ENCODE data around the gene FAM120B. TPM values are rescaled to one million over a fixed set of nuclear protein-coding genes. Genes with fewer than 3 reads are reported as not detected.

FAM120B gene
- total RNA-seq, 1 donor from 2014 or later, result 19.7 TPM

- H3K9ac ChIP-seq, result no peak overlapping the region
- DNase-seq (ENCODE audit: low spot score), result no peak
- no peaks in the 10 kb centered on the region for H3K36me3 ChIP-seq
- peaks cover 16% of the 10 kb centered on the region for H3K4me1 ChIP-seq
- no peak overlapping the region for H3K4me3 ChIP-seq
- H3F3A ChIP-seq (ENCODE audit: low read depth), result no peaks in the 10 kb centered on the region
- TF ChIP-seq EZH2phosphoT487 (IDR thresholded peaks at IDR 0.05) (no peak), CTCF (IDR thresholded peaks at IDR 0.05) (no peak), EZH2 (IDR thresholded peaks at IDR 0.05) (no peak)
- no peaks in the 10 kb centered on the region for H3K9me3 Mint-ChIP-seq
- H3K27ac ChIP-seq, result no peak overlapping the region
- no peaks in the 10 kb centered on the region for H4K20me1 ChIP-seq (ENCODE audit: low read depth)
- no peaks in the 10 kb centered on the region for H3K79me2 ChIP-seq (ENCODE audit: low read depth)
- H3K27me3 Mint-ChIP-seq (ENCODE audit: insufficient read depth, low read depth), result no peaks in the 10 kb centered on the region
- H3K27ac Mint-ChIP-seq, result no peak overlapping the region
- H3K4me2 ChIP-seq, result no peak overlapping the region
- H3K9me3 ChIP-seq (ENCODE audit: low read depth), result no peaks in the 10 kb centered on the region
- H2AFZ ChIP-seq (replicated peaks), result no peak overlapping the region
- H3K4me1 Mint-ChIP-seq, result peaks cover 27% of the 10 kb centered on the region
- H3K27me3 ChIP-seq, result no peaks in the 10 kb centered on the region
- no peak overlapping the region for H3K4me3 Mint-ChIP-seq
- peaks cover 10% of the 10 kb centered on the region for H3K36me3 Mint-ChIP-seq
Measured at GRCh38 chr6:170385506-170385905, 78.9 kb downstream of the FAM120B start.

DNA sequence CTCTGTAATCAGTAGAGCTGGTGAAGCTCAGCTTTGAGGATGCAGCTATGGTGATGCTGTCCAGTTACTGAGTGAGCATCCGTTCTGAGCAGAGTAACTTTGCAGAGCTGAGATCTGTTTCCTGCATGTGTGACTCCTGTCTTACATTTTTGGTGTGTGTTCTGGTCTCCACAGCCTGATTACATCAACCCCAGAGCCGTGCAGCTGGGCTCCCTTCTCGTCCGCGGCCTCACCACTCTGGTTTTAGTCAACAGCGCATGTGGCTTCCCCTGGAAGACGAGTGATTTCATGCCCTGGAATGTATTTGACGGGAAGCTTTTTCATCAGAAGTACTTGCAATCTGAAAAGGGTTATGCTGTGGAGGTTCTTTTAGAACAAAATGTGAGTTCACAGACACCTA lies 81.6 kb downstream of the FAM120B start:
- TF ChIP-seq EZH2phosphoT487 (IDR thresholded peaks at IDR 0.05) (no peak), CTCF (IDR thresholded peaks at IDR 0.05) (no peak), EZH2 (IDR thresholded peaks at IDR 0.05) (no peak)
- H3K4me1 Mint-ChIP-seq, result peaks cover 27% of the 10 kb centered on the region
- H3K27me3 Mint-ChIP-seq (ENCODE audit: insufficient read depth, low read depth), result no peaks in the 10 kb centered on the region
- H3K27ac Mint-ChIP-seq, result peak overlapping the region; percentile 14
- no peak overlapping the region for H3K4me2 ChIP-seq
- no peak for DNase-seq (ENCODE audit: low spot score)
- no peaks in the 10 kb centered on the region for H4K20me1 ChIP-seq (ENCODE audit: low read depth)
- peaks cover 20% of the 10 kb centered on the region for H3K36me3 Mint-ChIP-seq
- no peaks in the 10 kb centered on the region for H3K79me2 ChIP-seq (ENCODE audit: low read depth)
- no peaks in the 10 kb centered on the region for H3K9me3 Mint-ChIP-seq
- H3K36me3 ChIP-seq, result no peaks in the 10 kb centered on the region
- H3F3A ChIP-seq (ENCODE audit: low read depth), result no peaks in the 10 kb centered on the region
- H3K4me1 ChIP-seq, result peaks cover 16% of the 10 kb centered on the region
- no peaks in the 10 kb centered on the region for H3K27me3 ChIP-seq
- no peak overlapping the region for H3K4me3 ChIP-seq
- no peak overlapping the region for H3K27ac ChIP-seq
- H2AFZ ChIP-seq (replicated peaks), result no peak overlapping the region
- H3K9ac ChIP-seq, result no peak overlapping the region
- no peak overlapping the region for H3K4me3 Mint-ChIP-seq
- H3K9me3 ChIP-seq (ENCODE audit: low read depth), result no peaks in the 10 kb centered on the region

DNA sequence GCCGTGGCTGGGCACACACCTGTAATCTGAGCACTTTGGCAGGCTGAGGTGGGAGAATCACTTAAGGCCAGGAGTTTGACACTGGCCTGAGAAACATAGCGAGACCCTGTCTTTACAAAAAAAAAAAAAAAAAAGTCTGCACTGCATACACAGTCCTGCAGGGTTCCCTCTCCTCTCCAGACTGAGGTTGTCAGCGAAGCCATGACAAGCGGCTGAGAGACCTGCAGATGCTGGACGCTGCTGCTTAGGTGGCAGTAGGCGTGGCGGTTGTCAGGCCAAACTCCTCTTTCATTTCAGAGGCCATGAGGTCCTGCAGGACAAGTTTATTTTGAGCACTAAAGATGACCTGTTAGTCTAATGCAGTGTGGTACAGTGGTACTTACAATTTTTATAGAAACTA lies 86.5 kb downstream of the FAM120B start:
- DNase-seq (ENCODE audit: low spot score), result no peak
- Histone ChIP-seq H3K79me2 (ENCODE audit: low read depth) (no peaks in the 10 kb centered on the region), H3K4me1 (no peaks in the 10 kb centered on the region), H3K9ac (no peak overlapping the region), H3K36me3 (no peaks in the 10 kb centered on the region), H3K27me3 (no peaks in the 10 kb centered on the region), H3K27ac (no peak overlapping the region), H4K20me1 (ENCODE audit: low read depth) (no peaks in the 10 kb centered on the region), H3K4me3 (no peak overlapping the region), H3K9me3 (ENCODE audit: low read depth) (no peaks in the 10 kb centered on the region), H3K4me2 (no peak overlapping the region), H2AFZ (replicated peaks) (no peak overlapping the region), H3F3A (ENCODE audit: low read depth) (no peaks in the 10 kb centered on the region)
- no peak overlapping the region for H3K27ac Mint-ChIP-seq
- H3K27me3 Mint-ChIP-seq (ENCODE audit: insufficient read depth, low read depth), result peaks cover 2% of the 10 kb centered on the region
- peaks cover 3% of the 10 kb centered on the region for H3K9me3 Mint-ChIP-seq
- TF ChIP-seq EZH2phosphoT487 (IDR thresholded peaks at IDR 0.05) (no peak), CTCF (IDR thresholded peaks at IDR 0.05) (no peak), EZH2 (IDR thresholded peaks at IDR 0.05) (no peak)
- H3K36me3 Mint-ChIP-seq, result peaks cover 54% of the 10 kb centered on the region
- no peak overlapping the region for H3K4me3 Mint-ChIP-seq
- no peaks in the 10 kb centered on the region for H3K4me1 Mint-ChIP-seq
